HepG2 (cell line): ENCODE results near the gene CEP20. TPM values are rescaled to one million over a fixed set of nuclear protein-coding genes. Genes with fewer than 3 reads are reported as not detected.

ENCODE experiments used
- AGO1 ChIP-seq: fragments of 200-400 bp; formaldehyde crosslinking; IDR thresholded peaks from 2 replicates; pipeline ENCODE4 v1.6.1; 2017; ENCODE audit warnings: mild to moderate bottlenecking, low read depth, low read length, moderate library complexity; ENCODE audit not compliant: poor library complexity, severe bottlenecking
- AGO2 ChIP-seq: fragments of 200-400 bp; formaldehyde crosslinking; optimal IDR thresholded peaks from 2 replicates; pipeline ENCODE3; 2017; ENCODE audit warnings: mild to moderate bottlenecking, low read depth, low read length, moderate library complexity
- CEBPZ ChIP-seq: IDR thresholded peaks from 2 replicates; pipeline ENCODE4 v1.6.1; 2012; ENCODE audit warnings: low read length, improper control_type of control experiment
- EZH2 ChIP-seq: conservative IDR thresholded peaks from 2 replicates; pipeline ENCODE4 v1.6.1; 2012; ENCODE audit warnings: mild to moderate bottlenecking, low read depth, low read length, moderate library complexity
- FLYWCH1 ChIP-seq: sonication (generic); formaldehyde crosslinking; IDR thresholded peaks from 2 replicates; pipeline ENCODE4 v1.8.1; 2023; ENCODE audit warnings: mild to moderate bottlenecking, missing genetic modification reagents
- GTF2F1 ChIP-seq: fragments of 150-350 bp; IDR thresholded peaks from 2 replicates; pipeline ENCODE4 v1.6.1; 2014; ENCODE audit warnings: low read length
- HMG20A ChIP-seq: IDR thresholded peaks from 2 replicates; pipeline ENCODE4 v1.6.1; 2016; ENCODE audit warnings: borderline replicate concordance
- MBD4 ChIP-seq: IDR thresholded peaks from 2 replicates; pipeline ENCODE4 v1.6.1; 2012; ENCODE audit warnings: low read length, inconsistent platforms, borderline replicate concordance
- SAP130 ChIP-seq: IDR thresholded peaks from 2 replicates; pipeline ENCODE4 v1.6.1; 2016; ENCODE audit warnings: low read depth
- ZBTB42 ChIP-seq: sonication (generic); formaldehyde crosslinking; IDR thresholded peaks from 2 replicates; pipeline ENCODE4 v1.5.0; 2020; ENCODE audit warnings: mild to moderate bottlenecking, missing genetic modification reagents
- ZFP36L1 ChIP-seq: sonication (generic); formaldehyde crosslinking; IDR thresholded peaks from 2 replicates; pipeline ENCODE4 v1.8.0; 2022; ENCODE audit warnings: mild to moderate bottlenecking, missing genetic modification reagents, moderate library complexity
- ZNF101 ChIP-seq: sonication (generic); formaldehyde crosslinking; IDR thresholded peaks from 2 replicates; pipeline ENCODE4 v1.4.0; 2020; ENCODE audit warnings: mild to moderate bottlenecking, low read depth, missing genetic modification reagents, borderline replicate concordance
- ZNF207 ChIP-seq: fragments of 450-650 bp; IDR thresholded peaks from 2 replicates; pipeline ENCODE4 v1.6.1; 2016; ENCODE audit warnings: antibody characterized with exemption, borderline replicate concordance
- ZNF230 ChIP-seq: sonication (generic); formaldehyde crosslinking; IDR thresholded peaks from 2 replicates; pipeline ENCODE4 v1.4.0; 2020; ENCODE audit warnings: mild to moderate bottlenecking, missing genetic modification reagents
- ZNF317 ChIP-seq: sonication (generic); formaldehyde crosslinking; IDR thresholded peaks from 2 replicates; pipeline ENCODE4 v1.5.0; 2020; ENCODE audit warnings: mild to moderate bottlenecking, missing genetic modification reagents
- ZNF501 ChIP-seq: sonication (generic); formaldehyde crosslinking; IDR thresholded peaks from 2 replicates; pipeline ENCODE4 v1.5.1; 2020; ENCODE audit warnings: mild to moderate bottlenecking, moderate library complexity, missing genetic modification reagents
- ZNF605 ChIP-seq: sonication (generic); formaldehyde crosslinking; IDR thresholded peaks from 2 replicates; pipeline ENCODE4 v1.8.0; 2022; ENCODE audit warnings: mild to moderate bottlenecking, missing genetic modification reagents
- ZNF790 ChIP-seq: sonication (generic); formaldehyde crosslinking; IDR thresholded peaks from 2 replicates; pipeline ENCODE4 v1.8.0; 2022; ENCODE audit warnings: missing genetic modification reagents, mild to moderate bottlenecking, borderline replicate concordance
- polyA plus RNA-seq, 8 experiments: library from polyadenylated mRNA; depleted of rRNA in 3 of 8; stranded (reverse) in 7 of 8; unstranded in 1 of 8; fragments of >200 nt; fragmentation: Illumina TruSeq in 4 of 8; extraction: Trizol in 4 of 8; gene quantifications; 2 replicates each; pipeline versions ENCODE4 v1.2.1 to v1.2.3, GENCODE V29; 2011 to 2016; ENCODE audit warnings: low read depth in 4 of 8, missing spikeins in 1 of 8, mixed read lengths in 1 of 8; ENCODE audit not compliant: insufficient read depth in 1 of 8
- total RNA-seq, 5 experiments: library from RNA; depleted of rRNA; stranded (reverse); fragments of >200 nt; fragmentation: Illumina TruSeq; extraction: Trizol; gene quantifications; 2 replicates each; pipeline ENCODE4 v1.2.3, GENCODE V29; 2016; ENCODE audit warnings: low read depth in 1 of 5
- TF ChIP-seq, protein P1 (sequence below): sonication (generic); formaldehyde crosslinking; IDR thresholded peaks from 2 replicates; pipeline ENCODE4 v1.5.0; 2020; ENCODE audit warnings: missing genetic modification reagents
- TF ChIP-seq, protein P2 (sequence below): sonication (generic); formaldehyde crosslinking; IDR thresholded peaks from 2 replicates; pipeline ENCODE4 v1.5.0; 2020; ENCODE audit warnings: missing genetic modification reagents
- TF ChIP-seq, protein P3 (sequence below): IDR thresholded peaks from 2 replicates; pipeline ENCODE4 v1.6.1; 2016; ENCODE audit warnings: mild to moderate bottlenecking

Gene CEP20
- total and polyA plus RNA-seq, 2 of the 13 experiments (the other 11 are each of a cell fraction or from before 2014, with no cell fraction given): 53.0 to 54.1 TPM

DNA sequence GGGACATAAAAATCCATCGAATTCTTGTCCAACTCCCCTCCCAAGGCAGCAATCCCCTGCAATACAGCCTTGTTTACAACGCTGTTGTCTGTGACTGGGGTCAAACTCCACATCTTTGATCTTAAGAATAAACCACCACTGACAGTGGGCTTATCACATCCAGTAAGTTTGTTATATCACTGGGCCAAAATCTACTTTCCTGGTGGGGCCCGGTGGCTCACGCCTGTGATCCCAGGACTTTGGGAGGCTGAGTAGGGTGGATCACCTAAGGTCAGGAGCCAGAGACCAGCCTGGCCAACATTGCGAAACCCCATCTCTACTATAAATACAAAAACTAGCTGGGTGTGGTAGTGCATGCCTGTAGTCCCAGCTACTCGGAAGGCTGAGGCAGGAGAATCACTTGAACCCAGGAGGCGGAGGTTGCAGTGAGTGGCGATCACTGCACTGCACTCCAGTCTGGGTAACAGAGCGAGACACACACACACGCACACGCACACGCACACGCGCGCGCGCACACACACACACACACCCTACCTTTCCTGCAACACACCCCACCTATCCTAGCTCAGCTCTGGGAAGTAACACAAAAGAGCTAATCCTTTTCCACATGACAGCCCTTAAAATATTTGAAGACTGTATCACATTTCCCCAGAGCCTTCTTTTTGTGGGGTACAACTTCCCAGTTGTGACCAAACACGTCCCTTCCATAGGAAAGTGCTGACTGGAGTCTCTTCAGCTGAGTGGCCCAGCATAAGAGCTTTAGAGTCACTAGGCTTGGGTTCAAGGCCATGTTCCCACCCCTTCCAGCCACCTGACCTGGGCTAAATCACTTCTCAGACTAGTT, 40.1 kb upstream of the CEP20 start (continued):
- TF ChIP-seq ZFP36L1 (CRISPR knock-in tag) (no peak), AGO2 (no peak), CEBPZ (no peak), ZNF605 (CRISPR knock-in tag) (no peak; the same call in 1 of the 2 replicates), ZBTB42 (CRISPR knock-in tag) (no peak), ZNF101 (no peak), FLYWCH1 (CRISPR knock-in tag) (no peak), EZH2 (no peak), ZNF501 (peak; percentile 58; the same call in 1 of the 2 replicates), MBD4 (no peak), ZNF230 (CRISPR knock-in tag) (no peak), HMG20A (CRISPR knock-in tag) (peak; percentile 47; the same call in 1 of the 2 replicates), ZNF790 (no peak), GTF2F1 (no peak), ZNF207 (no peak), SAP130 (peak; percentile 63), AGO1 (no peak), ZNF317 (CRISPR knock-in tag) (peak; percentile 60; the same call in 1 of the 2 replicates)
- TF ChIP-seq, protein P1, sequence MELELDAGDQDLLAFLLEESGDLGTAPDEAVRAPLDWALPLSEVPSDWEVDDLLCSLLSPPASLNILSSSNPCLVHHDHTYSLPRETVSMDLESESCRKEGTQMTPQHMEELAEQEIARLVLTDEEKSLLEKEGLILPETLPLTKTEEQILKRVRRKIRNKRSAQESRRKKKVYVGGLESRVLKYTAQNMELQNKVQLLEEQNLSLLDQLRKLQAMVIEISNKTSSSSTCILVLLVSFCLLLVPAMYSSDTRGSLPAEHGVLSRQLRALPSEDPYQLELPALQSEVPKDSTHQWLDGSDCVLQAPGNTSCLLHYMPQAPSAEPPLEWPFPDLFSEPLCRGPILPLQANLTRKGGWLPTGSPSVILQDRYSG: no peak
- TF ChIP-seq, protein P2, sequence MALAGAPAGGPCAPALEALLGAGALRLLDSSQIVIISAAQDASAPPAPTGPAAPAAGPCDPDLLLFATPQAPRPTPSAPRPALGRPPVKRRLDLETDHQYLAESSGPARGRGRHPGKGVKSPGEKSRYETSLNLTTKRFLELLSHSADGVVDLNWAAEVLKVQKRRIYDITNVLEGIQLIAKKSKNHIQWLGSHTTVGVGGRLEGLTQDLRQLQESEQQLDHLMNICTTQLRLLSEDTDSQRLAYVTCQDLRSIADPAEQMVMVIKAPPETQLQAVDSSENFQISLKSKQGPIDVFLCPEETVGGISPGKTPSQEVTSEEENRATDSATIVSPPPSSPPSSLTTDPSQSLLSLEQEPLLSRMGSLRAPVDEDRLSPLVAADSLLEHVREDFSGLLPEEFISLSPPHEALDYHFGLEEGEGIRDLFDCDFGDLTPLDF (CRISPR knock-in tag): no peak; the same call in 1 of the 2 replicates
- TF ChIP-seq, protein P3, sequence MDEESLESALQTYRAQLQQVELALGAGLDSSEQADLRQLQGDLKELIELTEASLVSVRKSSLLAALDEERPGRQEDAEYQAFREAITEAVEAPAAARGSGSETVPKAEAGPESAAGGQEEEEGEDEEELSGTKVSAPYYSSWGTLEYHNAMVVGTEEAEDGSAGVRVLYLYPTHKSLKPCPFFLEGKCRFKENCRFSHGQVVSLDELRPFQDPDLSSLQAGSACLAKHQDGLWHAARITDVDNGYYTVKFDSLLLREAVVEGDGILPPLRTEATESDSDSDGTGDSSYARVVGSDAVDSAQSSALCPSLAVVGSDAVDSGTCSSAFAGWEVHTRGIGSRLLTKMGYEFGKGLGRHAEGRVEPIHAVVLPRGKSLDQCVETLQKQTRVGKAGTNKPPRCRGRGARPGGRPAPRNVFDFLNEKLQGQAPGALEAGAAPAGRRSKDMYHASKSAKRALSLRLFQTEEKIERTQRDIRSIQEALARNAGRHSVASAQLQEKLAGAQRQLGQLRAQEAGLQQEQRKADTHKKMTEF (CRISPR knock-in tag): peak; percentile 43; the same call in 1 of the 2 replicates
